ENCODE data around the gene TYR.

The TYR gene

GRCh38 chr11:89175796-89176195 is 1.9 kb upstream of the TYR start:
- H3K4me1 ChIP-seq (ENCODE audit: control extremely low read depth in 1 of 4, control insufficient read depth in 4 of 4, insufficient read depth in 4 of 4, low read length in 3 of 4) = no peaks in the 10 kb centered on the region
- H3K27ac ChIP-seq (ENCODE audit: insufficient read depth in 1 of 2, low read depth in 1 of 2, low read length in 2 of 2, poor library complexity in 1 of 2, severe bottlenecking in 2 of 2) = no peak overlapping the region
- H3K27me3 ChIP-seq (replicated peaks in 2 of 5; ENCODE audit: control insufficient read depth in 4 of 5, insufficient read depth in 5 of 5, low read length in 4 of 5) = no peaks in the 10 kb centered on the region
- POLR2A ChIA-PET = no interaction called here
- H3K9me3 ChIP-seq (ENCODE audit: control extremely low read depth in 1 of 5, control insufficient read depth in 4 of 5, insufficient read depth in 2 of 5, low read depth in 1 of 5, low read length in 4 of 5) = no peaks in the 10 kb centered on the region
- no peak for DNase-seq
- CTCF ChIA-PET = no interaction called here
- no peaks in the 10 kb centered on the region for H3K36me3 ChIP-seq (ENCODE audit: control insufficient read depth in 4 of 4, insufficient read depth in 4 of 4, low read length in 3 of 4)
- 90% methylated on average over 2 of the region's 2 CpGs for WGBS (ENCODE audit: insufficient coverage)
- H3K4me3 ChIP-seq (ENCODE audit: control insufficient read depth in 1 of 7, extremely low read depth in 1 of 7, insufficient read depth in 4 of 7, low read depth in 2 of 7, low read length in 6 of 7) = no peak overlapping the region

GRCh38 chr11:89176938-89177337 is 737 bp upstream of the TYR start:
- no CpG with 5 or more reads among the region's 2 CpGs for WGBS (ENCODE audit: insufficient coverage)

GRCh38 chr11:89181111-89181510 is 3.4 kb downstream of the TYR start:
- Histone ChIP-seq H3K27me3 (replicated peaks in 2 of 5; ENCODE audit: control insufficient read depth in 4 of 5, insufficient read depth in 5 of 5, low read length in 4 of 5) (no peaks in the 10 kb centered on the region), H3K4me1 (ENCODE audit: control extremely low read depth in 1 of 4, control insufficient read depth in 4 of 4, insufficient read depth in 4 of 4, low read length in 3 of 4) (no peaks in the 10 kb centered on the region), H3K27ac (ENCODE audit: insufficient read depth in 1 of 2, low read depth in 1 of 2, low read length in 2 of 2, poor library complexity in 1 of 2, severe bottlenecking in 2 of 2) (no peak overlapping the region), H3K4me3 (ENCODE audit: control insufficient read depth in 1 of 7, extremely low read depth in 1 of 7, insufficient read depth in 4 of 7, low read depth in 2 of 7, low read length in 6 of 7) (no peak overlapping the region), H3K36me3 (ENCODE audit: control insufficient read depth in 4 of 4, insufficient read depth in 4 of 4, low read length in 3 of 4) (no peaks in the 10 kb centered on the region), H3K9me3 (ENCODE audit: control extremely low read depth in 1 of 5, control insufficient read depth in 4 of 5, insufficient read depth in 2 of 5, low read depth in 1 of 5, low read length in 4 of 5) (no peaks in the 10 kb centered on the region)
- WGBS (ENCODE audit: insufficient coverage) = 100% methylated on average over 1 of the region's 2 CpGs
- POLR2A ChIA-PET = no interaction called here
- CTCF ChIA-PET = no interaction called here
- no peak for DNase-seq

More at GRCh38 chr11:89176938-89177337, 737 bp upstream of the TYR start:
- Histone ChIP-seq H3K27ac (ENCODE audit: insufficient read depth in 1 of 2, low read depth in 1 of 2, low read length in 2 of 2, poor library complexity in 1 of 2, severe bottlenecking in 2 of 2) (no peak overlapping the region), H3K4me1 (ENCODE audit: control extremely low read depth in 1 of 4, control insufficient read depth in 4 of 4, insufficient read depth in 4 of 4, low read length in 3 of 4) (no peaks in the 10 kb centered on the region), H3K36me3 (ENCODE audit: control insufficient read depth in 4 of 4, insufficient read depth in 4 of 4, low read length in 3 of 4) (no peaks in the 10 kb centered on the region), H3K27me3 (replicated peaks in 2 of 5; ENCODE audit: control insufficient read depth in 4 of 5, insufficient read depth in 5 of 5, low read length in 4 of 5) (no peaks in the 10 kb centered on the region), H3K4me3 (ENCODE audit: control insufficient read depth in 1 of 7, extremely low read depth in 1 of 7, insufficient read depth in 4 of 7, low read depth in 2 of 7, low read length in 6 of 7) (no peak overlapping the region), H3K9me3 (ENCODE audit: control extremely low read depth in 1 of 5, control insufficient read depth in 4 of 5, insufficient read depth in 2 of 5, low read depth in 1 of 5, low read length in 4 of 5) (no peaks in the 10 kb centered on the region)
- POLR2A ChIA-PET = interaction anchor here (0.6 kb wide), 1 partner anchor 19 kb away, joined by 4 read pairs; no protein-coding TSS in a partner anchor
- no peak for DNase-seq
- CTCF ChIA-PET = no interaction called here

GRCh38 chr11:89182773-89183518 is 5.3 kb downstream of the TYR start:
- Histone ChIP-seq H3K36me3 (ENCODE audit: control insufficient read depth in 4 of 4, insufficient read depth in 4 of 4, low read length in 3 of 4) (no peaks in the 10 kb centered on the region), H3K9me3 (ENCODE audit: control extremely low read depth in 1 of 5, control insufficient read depth in 4 of 5, insufficient read depth in 2 of 5, low read depth in 1 of 5, low read length in 4 of 5) (no peaks in the 10 kb centered on the region), H3K27ac (ENCODE audit: insufficient read depth in 1 of 2, low read depth in 1 of 2, low read length in 2 of 2, poor library complexity in 1 of 2, severe bottlenecking in 2 of 2) (no peak overlapping the region), H3K27me3 (replicated peaks in 2 of 5; ENCODE audit: control insufficient read depth in 4 of 5, insufficient read depth in 5 of 5, low read length in 4 of 5) (no peaks in the 10 kb centered on the region), H3K4me1 (ENCODE audit: control extremely low read depth in 1 of 4, control insufficient read depth in 4 of 4, insufficient read depth in 4 of 4, low read length in 3 of 4) (no peaks in the 10 kb centered on the region), H3K4me3 (ENCODE audit: control insufficient read depth in 1 of 7, extremely low read depth in 1 of 7, insufficient read depth in 4 of 7, low read depth in 2 of 7, low read length in 6 of 7) (no peak overlapping the region)
- ChIA-PET CTCF (interaction anchor here (1.3 kb wide), 2 partner anchors 11 to 18 kb away, joined by 3 read pairs; no protein-coding TSS in a partner anchor), POLR2A (no interaction called here)
- 83% methylated on average over 2 of the region's 5 CpGs for WGBS (ENCODE audit: insufficient coverage)
- DNase-seq = no peak

GRCh38 chr11:89184021-89184420 is 6.3 kb downstream of the TYR start:
- POLR2A ChIA-PET = no interaction called here
- no peak for DNase-seq
- Histone ChIP-seq H3K9me3 (ENCODE audit: control extremely low read depth in 1 of 5, control insufficient read depth in 4 of 5, insufficient read depth in 2 of 5, low read depth in 1 of 5, low read length in 4 of 5) (no peaks in the 10 kb centered on the region), H3K27me3 (replicated peaks in 2 of 5; ENCODE audit: control insufficient read depth in 4 of 5, insufficient read depth in 5 of 5, low read length in 4 of 5) (no peaks in the 10 kb centered on the region), H3K36me3 (ENCODE audit: control insufficient read depth in 4 of 4, insufficient read depth in 4 of 4, low read length in 3 of 4) (no peaks in the 10 kb centered on the region), H3K4me3 (ENCODE audit: control insufficient read depth in 1 of 7, extremely low read depth in 1 of 7, insufficient read depth in 4 of 7, low read depth in 2 of 7, low read length in 6 of 7) (no peak overlapping the region), H3K27ac (ENCODE audit: insufficient read depth in 1 of 2, low read depth in 1 of 2, low read length in 2 of 2, poor library complexity in 1 of 2, severe bottlenecking in 2 of 2) (no peak overlapping the region), H3K4me1 (ENCODE audit: control extremely low read depth in 1 of 4, control insufficient read depth in 4 of 4, insufficient read depth in 4 of 4, low read length in 3 of 4) (no peaks in the 10 kb centered on the region)
- WGBS (ENCODE audit: insufficient coverage) = 92% methylated on average over 2 of the region's 3 CpGs
- CTCF ChIA-PET = interaction anchor here (1.3 kb wide), 1 partner anchor 12 kb away, joined by 3 read pairs; no protein-coding TSS in a partner anchor

GRCh38 chr11:89189776-89190175 is 12.1 kb downstream of the TYR start:
- H3K4me1 ChIP-seq (ENCODE audit: control extremely low read depth in 1 of 4, control insufficient read depth in 4 of 4, insufficient read depth in 4 of 4, low read length in 3 of 4) = no peaks in the 10 kb centered on the region
- H3K27ac ChIP-seq (ENCODE audit: insufficient read depth in 1 of 2, low read depth in 1 of 2, low read length in 2 of 2, poor library complexity in 1 of 2, severe bottlenecking in 2 of 2) = no peak overlapping the region
- no peaks in the 10 kb centered on the region for H3K36me3 ChIP-seq (ENCODE audit: control insufficient read depth in 4 of 4, insufficient read depth in 4 of 4, low read length in 3 of 4)
- H3K9me3 ChIP-seq (ENCODE audit: control extremely low read depth in 1 of 5, control insufficient read depth in 4 of 5, insufficient read depth in 2 of 5, low read depth in 1 of 5, low read length in 4 of 5) = no peaks in the 10 kb centered on the region
- no CpG with 5 or more reads among the region's 2 CpGs for WGBS (ENCODE audit: insufficient coverage)
- CTCF ChIA-PET = no interaction called here
- POLR2A ChIA-PET = no interaction called here
- no peaks in the 10 kb centered on the region for H3K27me3 ChIP-seq (replicated peaks in 2 of 5; ENCODE audit: control insufficient read depth in 4 of 5, insufficient read depth in 5 of 5, low read length in 4 of 5)
- DNase-seq = no peak
- H3K4me3 ChIP-seq (ENCODE audit: control insufficient read depth in 1 of 7, extremely low read depth in 1 of 7, insufficient read depth in 4 of 7, low read depth in 2 of 7, low read length in 6 of 7) = no peak overlapping the region

- ChIA-PET CTCF (no interaction called here), POLR2A (no interaction called here)
- Histone ChIP-seq H3K27ac (ENCODE audit: insufficient read depth in 1 of 2, low read depth in 1 of 2, low read length in 2 of 2, poor library complexity in 1 of 2, severe bottlenecking in 2 of 2) (no peak overlapping the region), H3K27me3 (replicated peaks in 2 of 5; ENCODE audit: control insufficient read depth in 4 of 5, insufficient read depth in 5 of 5, low read length in 4 of 5) (no peaks in the 10 kb centered on the region), H3K36me3 (ENCODE audit: control insufficient read depth in 4 of 4, insufficient read depth in 4 of 4, low read length in 3 of 4) (no peaks in the 10 kb centered on the region), H3K9me3 (ENCODE audit: control extremely low read depth in 1 of 5, control insufficient read depth in 4 of 5, insufficient read depth in 2 of 5, low read depth in 1 of 5, low read length in 4 of 5) (no peaks in the 10 kb centered on the region), H3K4me3 (ENCODE audit: control insufficient read depth in 1 of 7, extremely low read depth in 1 of 7, insufficient read depth in 4 of 7, low read depth in 2 of 7, low read length in 6 of 7) (no peak overlapping the region), H3K4me1 (ENCODE audit: control extremely low read depth in 1 of 4, control insufficient read depth in 4 of 4, insufficient read depth in 4 of 4, low read length in 3 of 4) (no peaks in the 10 kb centered on the region)
- WGBS (ENCODE audit: insufficient coverage) = no CpG with 5 or more reads among the region's 1 CpG
- DNase-seq = no peak
These were observed 23.5 kb downstream of the TYR start for GRCh38 chr11:89201138-89201537.
